NCI-H774 (cell line): ENCODE measurements around the gene C1orf167.
"Not testable (repeated sequence)": the region's sequence is repeated elsewhere in the genome, so short reads cannot be mapped to it uniquely, and the experiment has no call there.

ENCODE experiments used
- DNase-seq: peaks from one replicate; lab custom pipeline; 2025; lab: John Stamatoyannopoulos, UW

The C1orf167 gene

GRCh38 chr1:11800391-11800755, 38.4 kb downstream of the C1orf167 start:
- DNase-seq = no peak

GRCh38 chr1:11800756-11801433, 38.9 kb downstream of the C1orf167 start:
- no peak for DNase-seq

GRCh38 chr1:11802616-11802972, 40.6 kb downstream of the C1orf167 start:
- no peak for DNase-seq

GRCh38 chr1:11802973-11803885, 41.2 kb downstream of the C1orf167 start:
- DNase-seq = peak; percentile 10

GRCh38 chr1:11803924-11804665, 42.1 kb downstream of the C1orf167 start:
- not testable (repeated sequence) for DNase-seq

GRCh38 chr1:11804666-11805421, 42.9 kb downstream of the C1orf167 start:
- DNase-seq = peak; percentile 34

- peak; percentile 92 for DNase-seq
Measured at GRCh38 chr1:11805422-11806306, 43.7 kb downstream of the C1orf167 start, which contains the start of the genes CLCN6 and MTHFR. CLCN6 (plus strand) TSS chr1:11806191; CDS start chr1:11806263, 72 bp downstream. MTHFR (minus strand) TSS chr1:11805964; CDS start chr1:11803116, 2,848 bp downstream.

GRCh38 chr1:11806307-11806936, 44.4 kb downstream of the C1orf167 start:
- DNase-seq = no peak

GRCh38 chr1:11807133-11807532, 45.1 kb downstream of the C1orf167 start:
- DNase-seq = no peak

- no peak for DNase-seq
Measured at GRCh38 chr1:11813021-11813420, 51.0 kb downstream of the C1orf167 start.

- no peak for DNase-seq
Measured at GRCh38 chr1:11817192-11817591, 55.2 kb downstream of the C1orf167 start.

- no peak for DNase-seq
Measured at GRCh38 chr1:11822091-11822490, 60.1 kb downstream of the C1orf167 start.

GRCh38 chr1:11823366-11824137, 61.6 kb downstream of the C1orf167 start:
- DNase-seq = no peak

- DNase-seq = no peak
Measured at GRCh38 chr1:11825131-11825530, 63.1 kb downstream of the C1orf167 start.

GRCh38 chr1:11826946-11827345, 65.0 kb downstream of the C1orf167 start:
- no peak for DNase-seq

- DNase-seq = no peak
Measured at GRCh38 chr1:11828511-11828910, 66.5 kb downstream of the C1orf167 start.

GRCh38 chr1:11831945-11832725, 70.1 kb downstream of the C1orf167 start:
- peak; percentile 70 for DNase-seq

GRCh38 chr1:11833497-11833896, 71.5 kb downstream of the C1orf167 start:
- no peak for DNase-seq

- DNase-seq = no peak
Measured at GRCh38 chr1:11833900-11834299, 71.9 kb downstream of the C1orf167 start.
